Sciatic nerve (tissue), 2 donors: ENCODE data around the gene NYNRIN. TPM values are rescaled to one million over a fixed set of nuclear protein-coding genes. Genes with fewer than 3 reads are reported as not detected.
"Not testable (repeated sequence)": the region's sequence is repeated elsewhere in the genome, so short reads cannot be mapped to it uniquely, and the experiment has no call there.

Experiments used
- ATAC-seq: fragments of 200-7000 bp; cut with Tn5 transposase; one replicate; pipeline ENCODE4 v1.9.1; 2020; ENCODE audit warnings: mild to moderate bottlenecking, moderate library complexity
- DNase-seq: peaks from one replicate; pipeline ENCODE4 v3.0.0-alpha.2; 2020; ENCODE audit warnings: low spot score
- intact Hi-C: fragments of 100-400 bp; cut with DNase I; formaldehyde crosslinking; loops from one replicate; pipeline ENCODE4 v1.14.2; 2022
- total RNA-seq: library from RNA; stranded (reverse); fragmentation: NEBNext Ultra II Directional; extraction: Animal tissue kit (Norgen Biotek cat#: 25700); gene quantifications from one replicate; pipeline ENCODE4 v1.2.1, GENCODE V29; 2021
- donor health status: DM: no; HTN: no; CAD: no.
- donor health status: DM: no; HTN: no; CAD: no.

The NYNRIN gene
- total RNA-seq, 1 donor from 2014 or later, result 20.0 TPM

- ATAC-seq, intact Hi-C loops, DNase-seq: not testable (repeated sequence)
Observed at GRCh38 chr14:24387579-24387978, 11.2 kb upstream of the NYNRIN start.

GRCh38 chr14:24388474-24389179 is 10.2 kb upstream of the NYNRIN start:
- intact Hi-C loops, result no loop called here
- no peak for DNase-seq
- ATAC-seq, result no peak

GRCh38 chr14:24389226-24389848 is 9.5 kb upstream of the NYNRIN start:
- intact Hi-C loops, result no loop called here
- ATAC-seq, result peak; percentile 16
- DNase-seq, result no peak

- intact Hi-C loops, result no loop called here
- DNase-seq (peak; percentile 2), ATAC-seq (no peak)
Observed at GRCh38 chr14:24390701-24391468, 7.9 kb upstream of the NYNRIN start.

- intact Hi-C loops, result no loop called here
- no peak for ATAC-seq
- no peak for DNase-seq
Observed at GRCh38 chr14:24392325-24393091, 6.3 kb upstream of the NYNRIN start.

GRCh38 chr14:24394275-24394674 is 4.5 kb upstream of the NYNRIN start:
- ATAC-seq (no peak), DNase-seq (no peak)
- intact Hi-C loops, result no loop called here

- intact Hi-C loops, result no loop called here
- ATAC-seq, result no peak
- DNase-seq, result no peak
Observed at GRCh38 chr14:24395609-24396582, 2.9 kb upstream of the NYNRIN start.

GRCh38 chr14:24397639-24398292 is 1.0 kb upstream of the NYNRIN start:
- DNase-seq, result no peak
- intact Hi-C loops, result no loop called here
- peak; percentile 13 for ATAC-seq

- DNase-seq (no peak), ATAC-seq (peak; percentile 20)
- intact Hi-C loops, result no loop called here
Observed at GRCh38 chr14:24398293-24398652, 530 bp upstream of the NYNRIN start.

- DNase-seq (no peak), ATAC-seq (peak; percentile 1)
- intact Hi-C loops, result no loop called here
Observed at GRCh38 chr14:24399447-24399822, 632 bp downstream of the NYNRIN start.

GRCh38 chr14:24399999-24400718 is 1.4 kb downstream of the NYNRIN start:
- no peak for DNase-seq
- ATAC-seq, result no peak
- intact Hi-C loops, result no loop called here

GRCh38 chr14:24401810-24402702 is 3.3 kb downstream of the NYNRIN start:
- peak; percentile 45 for ATAC-seq
- no peak for DNase-seq
- intact Hi-C loops, result no loop called here

- intact Hi-C loops, result no loop called here
- ATAC-seq (peak; percentile 56), DNase-seq (no peak)
Observed at GRCh38 chr14:24403294-24403998, 4.6 kb downstream of the NYNRIN start.

GRCh38 chr14:24404814-24405213 is 6.0 kb downstream of the NYNRIN start:
- ATAC-seq (no peak), DNase-seq (no peak)
- intact Hi-C loops, result no loop called here

GRCh38 chr14:24406416-24406815 is 7.6 kb downstream of the NYNRIN start:
- no peak for ATAC-seq
- intact Hi-C loops, result no loop called here
- DNase-seq, result no peak
